GM18951 (cell line): Measurements from ENCODE around the gene SPRY2.

Source experiments
- POLR2A ChIP-seq: IDR thresholded peaks from 4 replicates; pipeline ENCODE4 v1.6.1; 2011; ENCODE audit warnings: mild to moderate bottlenecking; ENCODE audit not compliant: insufficient read length, insufficient read depth; ENCODE audit errors: extremely low read depth
- in situ Hi-C: fragments of 300-500 bp; cut with MboI; formaldehyde crosslinking; loops from one replicate; pipeline ENCODE4 v1.12.0; 2022; ENCODE audit warnings: low sequenced_read_pairs, mixed read lengths, inconsistent platforms; ENCODE audit not compliant: unreplicated experiment

Gene SPRY2

DNA sequence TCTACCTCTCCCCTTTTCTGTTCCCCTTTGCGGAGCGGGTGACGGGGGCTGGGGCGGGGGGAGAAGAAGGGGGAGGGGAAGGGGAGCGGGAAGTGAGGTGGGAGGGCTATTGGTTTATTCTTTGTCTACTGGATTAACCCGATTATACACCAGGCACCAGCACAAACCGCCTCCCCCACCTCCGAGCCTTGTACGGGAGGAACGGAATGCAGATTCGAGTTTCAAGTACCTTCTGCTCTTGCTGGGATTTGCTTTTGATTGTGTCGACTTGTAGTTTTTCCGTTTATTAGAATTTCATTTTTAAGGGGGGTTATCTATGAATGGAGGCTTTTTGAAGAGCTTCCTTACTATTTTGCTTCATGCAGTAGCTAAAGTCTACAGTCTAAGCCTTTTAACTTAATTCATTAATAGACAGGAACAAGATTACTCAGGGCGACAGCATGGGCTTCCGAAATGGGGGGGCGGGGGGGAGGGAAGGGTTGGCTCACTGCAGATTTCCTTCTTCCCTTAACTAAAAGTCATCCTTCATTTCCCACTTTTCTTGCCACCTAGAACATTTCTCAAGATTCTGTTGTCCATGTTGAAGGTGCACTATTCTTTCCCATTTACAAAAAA, 937 bp upstream of the SPRY2 start:
- in situ Hi-C loops, result no loop called here
- TF ChIP-seq POLR2A, result no peak

DNA sequence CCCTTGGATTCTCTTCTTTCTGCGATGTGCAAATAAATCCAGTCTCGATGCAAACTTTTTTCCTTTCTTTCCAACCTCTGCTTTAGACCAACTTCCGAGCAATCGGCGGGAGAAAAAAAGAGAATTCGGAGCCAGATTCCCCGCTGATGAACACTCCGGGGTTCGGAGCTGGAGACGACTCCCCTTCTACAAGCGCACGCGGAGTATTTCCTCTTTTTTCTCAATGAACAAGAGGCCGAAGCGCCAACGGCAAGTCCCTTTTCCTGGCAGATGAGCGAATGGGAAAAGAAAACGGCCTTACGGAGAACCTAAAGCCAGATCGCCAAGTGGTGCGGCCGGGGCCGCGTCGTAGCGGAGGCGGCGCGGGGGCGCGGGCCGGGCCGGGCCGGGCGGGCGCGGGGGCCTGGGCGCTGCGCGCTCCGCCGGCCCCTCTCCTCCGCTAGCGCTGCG, 250 bp downstream of the SPRY2 start:
- in situ Hi-C loops, result no loop called here
- TF ChIP-seq POLR2A, result no peak

DNA sequence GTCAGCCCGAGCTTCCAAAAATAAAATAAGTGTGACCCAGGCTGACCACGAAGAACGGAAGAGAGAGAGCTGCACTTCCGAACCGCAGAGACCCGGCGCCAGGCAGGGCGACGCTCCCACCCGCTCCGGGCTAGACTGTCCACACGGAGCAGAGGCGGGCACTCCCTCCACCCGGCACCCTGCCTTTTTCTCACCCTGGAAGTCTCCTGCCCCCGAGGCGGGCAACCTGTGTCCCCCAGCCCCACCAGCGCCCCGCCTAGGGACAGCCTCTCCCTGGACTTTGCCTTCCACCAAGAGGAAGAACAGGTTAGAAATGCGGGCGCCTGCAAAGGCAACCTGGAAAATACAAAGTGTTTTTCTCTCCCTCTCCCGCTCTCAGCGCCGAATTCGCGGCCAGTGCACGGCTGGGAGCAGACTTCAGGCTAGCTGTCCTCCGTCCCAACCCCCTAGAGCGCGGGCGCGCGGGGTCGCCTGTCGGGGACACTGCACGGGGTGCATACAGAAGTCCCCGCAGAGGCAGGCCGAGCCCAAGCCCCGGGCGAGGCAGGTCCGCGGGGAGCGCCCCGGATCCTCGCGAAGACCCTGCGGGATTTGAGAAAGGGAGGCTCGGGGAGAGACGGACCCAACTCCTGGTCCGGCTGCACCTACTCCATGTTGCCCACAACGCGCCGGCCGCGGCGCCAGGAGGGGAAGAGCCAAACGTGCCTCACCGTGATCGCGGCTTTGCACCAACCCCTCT, 845 bp downstream of the SPRY2 start:
- TF ChIP-seq POLR2A, result peak; percentile 20
- in situ Hi-C loops, result no loop called here

GRCh38 chr13:80339563-80339911, 1.4 kb downstream of the SPRY2 start:
- in situ Hi-C loops, result no loop called here
- TF ChIP-seq POLR2A, result no peak

- TF ChIP-seq POLR2A, result peak; percentile 23
- in situ Hi-C loops, result no loop called here
Observed at GRCh38 chr13:80338781-80339562, 2.0 kb downstream of the SPRY2 start.

DNA sequence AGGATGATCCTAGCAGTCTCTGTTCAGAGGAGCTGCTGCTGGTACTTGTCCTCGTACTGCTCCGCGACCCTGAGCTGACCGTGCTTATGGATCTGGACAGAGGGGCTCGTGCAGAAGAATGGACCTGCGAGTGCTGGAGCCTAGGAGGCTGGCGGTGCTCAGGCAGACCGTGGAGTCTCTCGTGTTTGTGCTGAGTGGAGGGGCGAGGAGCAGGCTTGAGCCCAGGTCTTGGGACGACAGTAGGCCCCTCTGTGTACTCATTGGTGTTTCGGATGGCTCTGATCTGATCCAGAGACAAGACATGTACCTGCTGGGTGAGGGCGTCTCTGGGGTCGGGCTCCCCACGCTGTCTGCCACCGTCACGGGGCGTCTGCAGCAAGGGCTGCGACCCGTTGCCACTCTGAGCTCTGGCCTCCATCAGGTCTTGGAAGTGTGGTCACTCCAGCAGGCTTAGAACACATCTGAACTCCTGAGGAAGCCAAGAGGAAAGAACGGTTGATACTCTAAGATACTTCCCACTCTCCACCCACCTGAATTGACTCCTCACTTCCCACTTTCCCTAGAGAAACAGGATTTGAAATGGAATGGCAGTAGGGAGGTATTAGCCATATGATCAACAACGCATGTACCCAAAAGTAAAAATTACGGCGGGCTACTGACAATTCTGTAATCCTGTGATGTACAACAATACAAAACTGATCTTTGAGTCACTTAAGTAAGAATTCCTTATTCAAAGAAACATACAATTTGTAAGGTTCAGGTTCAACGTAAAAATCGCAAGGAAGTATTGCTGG, 3.4 kb downstream of the SPRY2 start:
- in situ Hi-C loops, result no loop called here
- no peak for TF ChIP-seq POLR2A

- in situ Hi-C loops, result no loop called here
- TF ChIP-seq POLR2A, result no peak
Observed at GRCh38 chr13:80336776-80337287, 4.1 kb downstream of the SPRY2 start.

DNA sequence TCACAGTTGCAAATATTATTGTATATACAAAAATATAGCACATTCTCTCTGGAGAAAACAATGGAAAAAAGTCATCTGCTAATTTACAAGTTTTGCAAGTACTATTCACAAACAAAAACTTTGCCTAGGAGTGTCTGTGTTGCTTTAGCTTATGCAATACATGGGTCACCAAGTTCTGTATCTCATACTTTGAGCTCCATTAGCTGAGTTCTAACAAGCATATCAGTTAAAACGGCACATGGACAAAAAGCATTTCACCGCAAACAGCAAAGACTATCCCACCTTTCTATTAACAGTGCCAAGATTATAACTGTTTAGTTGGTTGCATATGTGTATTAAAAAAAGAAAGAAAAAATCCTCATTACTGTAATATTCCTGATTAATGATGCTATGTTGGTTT, 4.6 kb downstream of the SPRY2 start:
- no peak for TF ChIP-seq POLR2A
- in situ Hi-C loops, result no loop called here

- in situ Hi-C loops, result no loop called here
- no peak for TF ChIP-seq POLR2A
Observed at GRCh38 chr13:80334597-80335260, 6.2 kb downstream of the SPRY2 start.

GRCh38 chr13:80331984-80332383, 8.9 kb downstream of the SPRY2 start:
- in situ Hi-C loops, result no loop called here
- TF ChIP-seq POLR2A, result no peak

- no peak for TF ChIP-seq POLR2A
- in situ Hi-C loops, result no loop called here
Observed at GRCh38 chr13:80329250-80329649, 11.7 kb downstream of the SPRY2 start.

DNA sequence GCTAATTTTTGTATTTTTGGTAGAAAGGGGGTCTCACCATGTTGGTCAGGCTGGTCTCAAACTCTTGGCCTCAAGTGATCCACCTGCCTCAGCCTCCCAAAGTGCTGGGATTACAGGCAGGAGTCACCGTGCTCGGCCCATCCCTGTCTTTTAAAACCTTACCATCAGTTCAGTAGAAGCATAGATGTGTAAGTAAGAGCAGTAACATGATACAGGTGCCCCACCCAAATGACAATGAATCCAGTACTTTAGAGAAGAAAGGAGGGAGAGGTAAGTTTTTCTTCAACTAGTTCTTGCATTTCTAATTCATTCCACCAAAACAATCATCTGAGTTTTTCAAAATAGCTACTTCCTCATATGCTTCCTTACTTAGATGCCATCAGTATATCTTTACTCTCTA, 21.9 kb downstream of the SPRY2 start:
- TF ChIP-seq POLR2A, result no peak
- in situ Hi-C loops, result no loop called here
